ENCODE data around the gene ST7L.

- TF ChIP-seq POLR2A (IDR thresholded peaks at IDR 0.05; ENCODE audit: low read depth, low read length) (no peak), POLR2AphosphoS5 (IDR thresholded peaks at IDR 0.05; ENCODE audit: low read depth, low read length) (no peak), TAF1 (IDR thresholded peaks at IDR 0.05; ENCODE audit: low read depth, low read length) (no peak), POU2F2 (IDR thresholded peaks at IDR 0.05; ENCODE audit: low read depth, low read length) (no peak), SPI1 (IDR thresholded peaks at IDR 0.05; ENCODE audit: low read depth, low read length) (no peak)
These were observed 27.3 kb upstream of the ST7L start for GRCh38 chr1:112646225-112646624.

Measured in GM12891 (cell line).